Tibial artery (tissue), 4 donors: Measurements from ENCODE around the gene BLID.

Experiments used
- DNase-seq, 2 donors: peaks; one replicate each; pipeline ENCODE4 v3.0.0-alpha.2; 2019
- H3K27ac ChIP-seq, 2 donors: fragments of 200-600 bp; sonication (generic) in 1 of 2; 1 replicate in 1 of 2; 2 replicates in 1 of 2; pipeline ENCODE4 v1.5.1; 2018 to 2019; ENCODE audit warnings: mild to moderate bottlenecking in 1 of 2
- H3K27me3 ChIP-seq, 2 donors: fragments of 200-600 bp; sonication (generic) in 1 of 2; one replicate each; pipeline versions ENCODE4 v1.5.1 to v1.6.0; 2016 to 2019
- H3K36me3 ChIP-seq, 3 donors: fragments of 200-600 bp; sonication (generic) in 2 of 3; one replicate each; pipeline ENCODE4 v1.5.1; 2016 to 2019; ENCODE audit warnings: mild to moderate bottlenecking in 2 of 3
- H3K4me1 ChIP-seq, 4 donors: fragments of 200-600 bp; sonication (generic) in 2 of 4; 1 replicate in 3 of 4; 2 replicates in 1 of 4; pipeline ENCODE4 v1.5.1; 2016 to 2019
- H3K4me3 ChIP-seq, 2 donors: fragments of 200-600 bp; sonication (generic) in 1 of 2; 1 replicate in 1 of 2; 2 replicates in 1 of 2; pipeline ENCODE4 v1.5.1; 2018 to 2019; ENCODE audit warnings: mild to moderate bottlenecking in 2 of 2
- H3K9me3 ChIP-seq, 3 donors: fragments of 200-600 bp; sonication (generic) in 1 of 3; one replicate each; pipeline ENCODE4 v1.5.1; 2016 to 2019
- CTCF ChIP-seq, 2 experiments: fragments of 200-600 bp in 1 of 2; fragments of 450-650 bp in 1 of 2; IDR thresholded peaks; one replicate each; pipeline ENCODE4 v1.5.1; 2017 to 2019; ENCODE audit warnings: antibody characterized with exemption in 2 of 2, mild to moderate bottlenecking in 1 of 2, moderate library complexity in 1 of 2
- intact Hi-C: fragments of 100-400 bp; cut with DNase I; formaldehyde crosslinking; loops from one replicate; pipeline ENCODE4 v1.15.0; 2023; ENCODE audit warnings: low total_unique reads

The BLID gene

GRCh38 chr11:122100037-122100755, 15.8 kb downstream of the BLID start:
- intact Hi-C loops, result loop anchor here (5.0 to 10.0 kb wide), 3 partner anchors 355 to 443 kb away; no protein-coding TSS in a partner anchor
- H3K9me3 ChIP-seq, result no peaks in the 10 kb centered on the region
- peak overlapping the region; percentile 64 to 68 for H3K4me3 ChIP-seq
- H3K36me3 ChIP-seq, result no peaks in the 10 kb centered on the region
- DNase-seq, result peak; percentile 74 to 86
- H3K27me3 ChIP-seq, result no peaks in the 10 kb centered on the region
- H3K4me1 ChIP-seq, result peaks cover 0 to 34% (median 9%) of the 10 kb centered on the region in 4 donors
- TF ChIP-seq CTCF (IDR thresholded peaks at IDR 0.05), result no peak
- peak overlapping the region; percentile 80 to 91 for H3K27ac ChIP-seq

- Histone ChIP-seq H3K27me3 (no peaks in the 10 kb centered on the region), H3K27ac (peak overlapping the region; percentile 80 to 91), H3K9me3 (no peaks in the 10 kb centered on the region), H3K4me1 (peaks cover 0 to 33% (median 9%) of the 10 kb centered on the region in 4 donors), H3K4me3 (peak overlapping the region; percentile 64 to 68), H3K36me3 (no peaks in the 10 kb centered on the region)
- intact Hi-C loops, result loop anchor here (5.0 to 10.0 kb wide), 4 partner anchors 55 to 442 kb away; no protein-coding TSS in a partner anchor
- TF ChIP-seq CTCF (IDR thresholded peaks at IDR 0.05), result no peak
- no peak for DNase-seq
Observed at GRCh38 chr11:122099374-122100036, 16.5 kb downstream of the BLID start.

DNA sequence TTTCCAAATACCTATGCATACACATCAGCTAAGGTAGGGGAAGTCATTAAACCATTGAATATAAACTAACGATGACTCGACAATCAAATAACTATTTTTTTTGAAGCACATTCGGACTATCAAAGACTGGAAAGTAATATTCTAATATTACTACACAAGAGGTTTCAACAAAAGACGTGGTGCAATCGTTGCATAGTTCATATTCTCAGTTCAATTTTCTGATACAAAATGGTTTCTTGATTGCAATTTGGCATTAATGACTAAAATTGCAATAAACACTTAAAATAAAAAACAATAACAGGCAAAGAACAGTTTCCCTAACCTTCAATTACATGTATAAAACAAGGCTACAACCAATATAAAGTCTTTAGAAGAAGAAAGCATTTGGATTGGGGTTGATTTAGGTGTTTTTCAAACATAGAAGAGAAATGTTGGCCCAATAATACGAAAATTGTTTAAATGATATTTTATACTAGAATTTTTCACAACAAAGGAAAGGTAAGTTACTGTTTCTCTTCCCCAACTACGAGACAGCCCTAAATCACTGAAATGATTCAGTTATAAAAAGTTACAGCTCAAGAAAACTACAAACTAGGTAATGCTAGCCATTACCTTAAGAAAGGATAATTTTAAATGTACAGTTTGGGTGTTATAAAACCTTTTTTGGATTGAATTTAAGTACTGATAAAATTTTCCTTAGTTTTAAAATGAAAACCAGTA, 17.6 kb downstream of the BLID start:
- intact Hi-C loops, result loop anchor here (10.0 kb wide), 1 partner anchor 54 kb away; no protein-coding TSS in a partner anchor
- peaks cover 0 to 33% (median 9%) of the 10 kb centered on the region in 4 donors for H3K4me1 ChIP-seq
- no peak for DNase-seq
- TF ChIP-seq CTCF (IDR thresholded peaks at IDR 0.05), result no peak
- H3K36me3 ChIP-seq, result no peaks in the 10 kb centered on the region
- H3K9me3 ChIP-seq, result no peaks in the 10 kb centered on the region
- peak overlapping the region; percentile 80 to 91 for H3K27ac ChIP-seq
- H3K27me3 ChIP-seq, result no peaks in the 10 kb centered on the region
- H3K4me3 ChIP-seq, result peak overlapping the region; percentile 64 to 68

DNA sequence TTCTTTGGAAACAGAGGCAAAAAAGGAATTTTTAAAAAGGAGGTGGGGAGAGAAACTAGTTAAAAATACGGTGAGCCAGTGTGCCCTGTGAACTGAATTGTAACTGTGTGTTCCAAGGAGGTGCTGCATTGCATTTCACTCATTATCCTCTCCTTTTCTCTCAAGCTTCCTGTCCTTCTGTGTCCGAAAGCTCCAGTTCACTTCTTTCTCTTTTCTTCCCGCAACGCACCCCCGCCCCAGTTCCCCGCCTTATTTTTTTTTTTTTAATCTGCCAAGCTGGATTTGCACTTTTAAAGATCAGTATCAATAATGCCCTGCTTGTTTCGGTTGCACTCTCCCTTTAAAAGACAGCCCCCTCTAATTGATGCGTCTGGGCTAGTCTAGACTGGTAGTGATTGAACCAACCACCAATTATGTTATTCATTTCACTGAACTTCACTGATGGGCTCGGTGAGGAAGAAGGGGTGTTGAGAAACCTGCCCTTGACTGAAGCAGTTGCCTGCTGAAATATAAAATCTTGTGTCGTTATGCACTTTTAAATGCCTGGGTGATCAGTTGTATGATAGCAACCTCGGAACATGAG, 18.5 kb downstream of the BLID start:
- Histone ChIP-seq H3K4me3 (peak overlapping the region; percentile 64 to 68), H3K9me3 (no peaks in the 10 kb centered on the region), H3K36me3 (peaks cover 0 to 3% (median 0%) of the 10 kb centered on the region in 3 donors), H3K27me3 (no peaks in the 10 kb centered on the region), H3K27ac (peak overlapping the region; percentile 80 to 91), H3K4me1 (peaks cover 0 to 27% (median 8%) of the 10 kb centered on the region in 4 donors)
- no peak for TF ChIP-seq CTCF (IDR thresholded peaks at IDR 0.05)
- intact Hi-C loops, result loop anchor here (10.0 kb wide), 1 partner anchor 53 kb away; no protein-coding TSS in a partner anchor
- DNase-seq, result no peak
